Spleen (tissue), 7 donors: Measurements from ENCODE around the gene TSPAN14.
"Not testable (repeated sequence)": the region's sequence is repeated elsewhere in the genome, so short reads cannot be mapped to it uniquely, and the experiment has no call there.

Experiments used
- POLR2A ChIP-seq, 3 donors: fragments of 450-650 bp; IDR thresholded peaks; one replicate each; pipeline ENCODE4 v1.5.1; 2017; ENCODE audit warnings: antibody characterized with exemption in 3 of 3, mild to moderate bottlenecking in 1 of 3
- POLR2AphosphoS5 ChIP-seq, 3 donors: sonication (generic); formaldehyde crosslinking; IDR thresholded peaks; one replicate each; pipeline ENCODE4 v1.5.1; 2017; ENCODE audit warnings: antibody characterized with exemption in 3 of 3
- TF ChIP-seq, protein P1 (sequence below), 11 experiments: fragments of 200-600 bp in 7 of 11; fragments of 450-650 bp in 4 of 11; sonication (generic) in 4 of 11; IDR thresholded peaks in 8 of 11; conservative IDR thresholded peaks in 3 of 11; 1 replicate in 7 of 11; 2 replicates in 4 of 11; pipeline versions ENCODE4 v1.4.0 to v1.8.0; 2016 to 2021; ENCODE audit warnings: antibody characterized with exemption in 11 of 11, inconsistent platforms in 4 of 11, mild to moderate bottlenecking in 1 of 11
- donor health status: DM: no; HTN: no; CAD: no; lungs with moderate emphysema.
- donor health status: DM: no; HTN: no; CAD: no.
- donor health status: DM: no; HTN: no; CAD: no.

- TF ChIP-seq, protein P1, sequence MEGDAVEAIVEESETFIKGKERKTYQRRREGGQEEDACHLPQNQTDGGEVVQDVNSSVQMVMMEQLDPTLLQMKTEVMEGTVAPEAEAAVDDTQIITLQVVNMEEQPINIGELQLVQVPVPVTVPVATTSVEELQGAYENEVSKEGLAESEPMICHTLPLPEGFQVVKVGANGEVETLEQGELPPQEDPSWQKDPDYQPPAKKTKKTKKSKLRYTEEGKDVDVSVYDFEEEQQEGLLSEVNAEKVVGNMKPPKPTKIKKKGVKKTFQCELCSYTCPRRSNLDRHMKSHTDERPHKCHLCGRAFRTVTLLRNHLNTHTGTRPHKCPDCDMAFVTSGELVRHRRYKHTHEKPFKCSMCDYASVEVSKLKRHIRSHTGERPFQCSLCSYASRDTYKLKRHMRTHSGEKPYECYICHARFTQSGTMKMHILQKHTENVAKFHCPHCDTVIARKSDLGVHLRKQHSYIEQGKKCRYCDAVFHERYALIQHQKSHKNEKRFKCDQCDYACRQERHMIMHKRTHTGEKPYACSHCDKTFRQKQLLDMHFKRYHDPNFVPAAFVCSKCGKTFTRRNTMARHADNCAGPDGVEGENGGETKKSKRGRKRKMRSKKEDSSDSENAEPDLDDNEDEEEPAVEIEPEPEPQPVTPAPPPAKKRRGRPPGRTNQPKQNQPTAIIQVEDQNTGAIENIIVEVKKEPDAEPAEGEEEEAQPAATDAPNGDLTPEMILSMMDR (IDR thresholded peaks at IDR 0.05 in 8 of 11, conservative IDR thresholded peaks at IDR 0.05 in 3 of 11), result not testable (repeated sequence)
- TF ChIP-seq POLR2A, POLR2AphosphoS5 (IDR thresholded peaks at IDR 0.05): not testable (repeated sequence)
Observed at GRCh38 chr10:80534646-80535045, 80.5 kb downstream of the TSPAN14 start.
